Muscle of leg (tissue), 11 donors: ENCODE results near the gene OR10A6. TPM values are rescaled to one million over a fixed set of nuclear protein-coding genes. Genes with fewer than 3 reads are reported as not detected.

Source experiments
- DNase-seq: peaks from one replicate; pipeline ENCODE4 v3.0.0; 2013
- H3K27ac ChIP-seq: one replicate; pipeline ENCODE4 v1.5.1; 2013; ENCODE audit warnings: mild to moderate bottlenecking, low read length, control low read depth
- H3K27me3 ChIP-seq: one replicate; pipeline ENCODE4 v1.6.1; 2013; ENCODE audit warnings: low read length; ENCODE audit not compliant: control insufficient read depth, insufficient read depth
- H3K36me3 ChIP-seq: one replicate; pipeline ENCODE4 v1.6.1; 2013; ENCODE audit warnings: low read length; ENCODE audit not compliant: control insufficient read depth, insufficient read depth
- H3K4me1 ChIP-seq: one replicate; pipeline ENCODE4 v1.6.1; 2013; ENCODE audit warnings: low read length; ENCODE audit not compliant: control insufficient read depth, insufficient read depth
- H3K4me3 ChIP-seq: one replicate; pipeline ENCODE4 v1.5.1; 2013; ENCODE audit warnings: low read length, control low read depth
- H3K9me3 ChIP-seq: replicated peaks from 2 replicates; pipeline ENCODE4 v1.6.1; 2013; ENCODE audit warnings: low read depth, low read length; ENCODE audit not compliant: control insufficient read depth
- WGBS: methylation state at CpG from one replicate; pipeline ENCODE4 v1.1.5; 2013; ENCODE audit warnings: missing lambda C conversion rate; ENCODE audit not compliant: insufficient coverage; 5-methylcytosine and 5-hydroxymethylcytosine counted together
- polyA plus RNA-seq, 8 donors: library from polyadenylated mRNA; unstranded; fragments of 120-200 nt; gene quantifications; one replicate each; pipeline versions ENCODE4 v1.2.1 to v1.2.3, GENCODE V29; 2013; ENCODE audit warnings: inconsistent platforms in 1 of 8, low replicate concordance in 1 of 8; ENCODE audit not compliant: insufficient read length in 8 of 8, insufficient read depth in 1 of 8
- total RNA-seq: library from RNA; stranded (reverse); fragments of 120-200 nt; gene quantifications from one replicate; pipeline ENCODE4 v1.2.4, GENCODE V29; 2013

OR10A6 gene
- total and polyA plus RNA-seq, 9 donors = not detected

- 40% methylated on average over 1 of the region's 3 CpGs for WGBS
- Histone ChIP-seq H3K36me3 (no peaks in the 10 kb centered on the region), H3K27me3 (no peaks in the 10 kb centered on the region), H3K4me3 (no peak overlapping the region), H3K9me3 (no peaks in the 10 kb centered on the region), H3K27ac (no peak overlapping the region), H3K4me1 (no peaks in the 10 kb centered on the region)
- DNase-seq = no peak
These were observed 48.2 kb downstream of the OR10A6 start for GRCh38 chr11:7882860-7883259.

Other genes starting within 250 kb of the OR10A6 start
- not detected for gene OVCH2, start 224.8 kb downstream of the OR10A6 start, total RNA-seq
- under 1 TPM in 7 of 8 donors, not detected in 1; 0.11 to 0.31 (median 0.20) TPM for gene OVCH2, start 224.8 kb downstream of the OR10A6 start, polyA plus RNA-seq
- gene OR5P2, start 134.3 kb downstream of the OR10A6 start, total RNA-seq = not detected
- gene OR5P2, start 134.3 kb downstream of the OR10A6 start, polyA plus RNA-seq = not detected
- not detected for gene OR5P3, start 100.4 kb downstream of the OR10A6 start, total RNA-seq
- under 1 TPM in 1 of 8 donors, not detected in 7; 0.27 TPM for gene OR5P3, start 100.4 kb downstream of the OR10A6 start, polyA plus RNA-seq
- gene OR10A3, start 10.4 kb upstream of the OR10A6 start, total RNA-seq = not detected
- gene OR10A3, start 10.4 kb upstream of the OR10A6 start, polyA plus RNA-seq = under 1 TPM in 3 of 8 donors, not detected in 5; 0.04 to 0.17 (median 0.12) TPM
- not detected for gene NLRP10, start 34.2 kb upstream of the OR10A6 start, total RNA-seq
- gene NLRP10, start 34.2 kb upstream of the OR10A6 start, polyA plus RNA-seq = not detected
- gene EIF3F, start 56.1 kb upstream of the OR10A6 start, total RNA-seq = 428 TPM
- gene EIF3F, start 56.1 kb upstream of the OR10A6 start, polyA plus RNA-seq = 100 to 1,000 TPM; 386 to 452 (median 409) TPM
- 16.7 TPM for gene TUB, start 149.9 kb upstream of the OR10A6 start, total RNA-seq
- 10 to 100 TPM in 7 of 8 donors, 1 to 10 TPM in 1; 9.5 to 20.3 (median 15.0) TPM for gene TUB, start 149.9 kb upstream of the OR10A6 start, polyA plus RNA-seq
- 0.18 TPM for gene RIC3, start 237.8 kb upstream of the OR10A6 start, total RNA-seq
- 1 to 10 TPM in 2 of 8 donors, under 1 TPM in 6; 0.22 to 1.7 (median 0.50) TPM for gene RIC3, start 237.8 kb upstream of the OR10A6 start, polyA plus RNA-seq